ENCODE measurements around the gene MAP7D1. TPM values are rescaled to one million over a fixed set of nuclear protein-coding genes. Genes with fewer than 3 reads are reported as not detected.

The MAP7D1 gene
- total and polyA plus RNA-seq, 2 donors from 2014 or later: 47.5 to 78.7 TPM

DNA sequence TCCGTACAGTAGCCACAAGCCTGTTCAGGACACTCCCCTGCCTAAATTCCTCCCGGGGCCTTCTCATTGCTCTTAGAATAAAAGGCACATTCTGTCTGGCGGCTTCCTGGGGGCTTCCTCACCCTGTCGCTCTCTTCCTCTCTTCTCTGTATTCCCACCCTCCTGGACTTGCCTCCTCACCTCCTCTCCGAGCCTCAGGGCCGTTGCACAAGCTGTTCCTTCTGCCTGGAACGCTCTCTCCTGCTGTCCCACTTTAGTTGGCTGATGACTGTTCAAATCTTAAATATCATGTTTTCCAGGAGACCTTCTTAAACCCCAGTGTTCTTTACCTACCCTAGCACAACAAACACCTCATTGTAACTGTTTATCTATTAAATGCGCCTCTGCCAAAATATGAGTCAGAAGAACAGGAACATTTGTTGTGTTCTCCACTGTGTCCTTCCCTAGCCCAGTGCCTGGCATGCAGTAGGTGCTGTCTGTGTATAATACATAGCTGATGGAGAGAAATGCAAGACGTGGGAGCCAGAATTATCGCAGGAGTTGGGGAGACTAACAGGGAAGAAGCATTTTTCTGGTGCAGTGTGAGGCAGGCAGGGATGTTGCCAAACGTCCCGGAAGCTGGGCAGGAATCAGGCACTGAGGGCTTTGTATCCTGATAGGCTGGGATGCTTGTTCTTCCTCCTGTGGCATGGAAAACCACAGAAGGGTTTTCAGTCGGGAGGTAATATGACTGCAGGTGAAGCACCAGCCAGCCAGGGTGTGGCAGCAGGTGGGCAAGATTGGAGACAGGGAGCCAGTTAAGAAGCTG lies 44.2 kb downstream of the MAP7D1 start:
- no peaks in the 10 kb centered on the region for H3K36me3 ChIP-seq (ENCODE audit: control insufficient read depth in 2 of 3, insufficient read depth in 3 of 3, low read length in 3 of 3)
- no peak overlapping the region for H3K9ac ChIP-seq (ENCODE audit: low read length in 3 of 3)
- DNase-seq: no peak
- H3K9me3 ChIP-seq (ENCODE audit: control insufficient read depth in 2 of 3, insufficient read depth in 1 of 3, low read length in 3 of 3): no peaks in the 10 kb centered on the region
- no peak for FAIRE-seq
- intact Hi-C loops (cut with DNase I): no loop called here
- H3K4me1 ChIP-seq (ENCODE audit: control insufficient read depth in 2 of 3, insufficient read depth in 2 of 3, low read depth in 1 of 3, low read length in 3 of 3): peaks cover 0 to 6% (median 0%) of the 10 kb centered on the region in 3 donors
- TF ChIP-seq, protein P1, sequence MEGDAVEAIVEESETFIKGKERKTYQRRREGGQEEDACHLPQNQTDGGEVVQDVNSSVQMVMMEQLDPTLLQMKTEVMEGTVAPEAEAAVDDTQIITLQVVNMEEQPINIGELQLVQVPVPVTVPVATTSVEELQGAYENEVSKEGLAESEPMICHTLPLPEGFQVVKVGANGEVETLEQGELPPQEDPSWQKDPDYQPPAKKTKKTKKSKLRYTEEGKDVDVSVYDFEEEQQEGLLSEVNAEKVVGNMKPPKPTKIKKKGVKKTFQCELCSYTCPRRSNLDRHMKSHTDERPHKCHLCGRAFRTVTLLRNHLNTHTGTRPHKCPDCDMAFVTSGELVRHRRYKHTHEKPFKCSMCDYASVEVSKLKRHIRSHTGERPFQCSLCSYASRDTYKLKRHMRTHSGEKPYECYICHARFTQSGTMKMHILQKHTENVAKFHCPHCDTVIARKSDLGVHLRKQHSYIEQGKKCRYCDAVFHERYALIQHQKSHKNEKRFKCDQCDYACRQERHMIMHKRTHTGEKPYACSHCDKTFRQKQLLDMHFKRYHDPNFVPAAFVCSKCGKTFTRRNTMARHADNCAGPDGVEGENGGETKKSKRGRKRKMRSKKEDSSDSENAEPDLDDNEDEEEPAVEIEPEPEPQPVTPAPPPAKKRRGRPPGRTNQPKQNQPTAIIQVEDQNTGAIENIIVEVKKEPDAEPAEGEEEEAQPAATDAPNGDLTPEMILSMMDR (IDR thresholded peaks at IDR 0.05; ENCODE audit: borderline replicate concordance, extremely low read depth, insufficient read depth): no peak
- H3K27ac ChIP-seq (ENCODE audit: low read depth in 2 of 2, low read length in 2 of 2): no peak overlapping the region
- H3K4me3 ChIP-seq (ENCODE audit: low read length in 3 of 3): no peak overlapping the region
- H3K27me3 ChIP-seq (ENCODE audit: control insufficient read depth, insufficient read depth, low read length): no peaks in the 10 kb centered on the region

DNA sequence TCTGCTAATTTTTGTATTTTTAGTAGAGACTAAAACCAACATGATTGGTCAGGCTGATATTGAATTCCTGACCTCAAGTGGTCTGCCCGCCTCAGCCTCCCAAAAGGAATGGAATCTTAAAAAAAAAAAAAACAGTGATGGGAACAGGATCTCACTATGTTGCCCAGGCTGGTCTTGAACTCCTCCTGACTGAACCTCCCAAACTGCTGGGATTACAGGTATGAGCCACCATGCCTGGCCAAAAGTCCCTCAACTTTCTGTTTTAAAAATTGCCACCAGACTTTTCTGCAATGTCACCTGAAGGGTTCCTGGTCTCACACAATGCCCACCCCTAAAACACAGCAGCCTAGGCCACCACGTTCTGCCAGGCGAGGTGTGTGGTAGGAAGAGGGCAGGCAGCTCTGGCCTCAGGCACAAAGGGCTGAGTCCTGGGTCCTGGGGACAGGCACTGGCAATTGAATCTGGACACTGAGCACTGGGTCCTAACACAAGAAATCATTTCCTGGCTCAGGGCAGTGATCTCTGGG lies 47.1 kb downstream of the MAP7D1 start:
- DNase-seq: no peak
- Histone ChIP-seq H3K27me3 (ENCODE audit: control insufficient read depth, insufficient read depth, low read length) (no peaks in the 10 kb centered on the region), H3K4me1 (ENCODE audit: control insufficient read depth in 2 of 3, insufficient read depth in 2 of 3, low read depth in 1 of 3, low read length in 3 of 3) (peaks cover 0 to 6% (median 0%) of the 10 kb centered on the region in 3 donors), H3K4me3 (ENCODE audit: low read length in 3 of 3) (no peak overlapping the region), H3K9ac (ENCODE audit: low read length in 3 of 3) (peak overlapping the region in 1 of 3 donors; percentile 12), H3K9me3 (ENCODE audit: control insufficient read depth in 2 of 3, insufficient read depth in 1 of 3, low read length in 3 of 3) (no peaks in the 10 kb centered on the region), H3K36me3 (ENCODE audit: control insufficient read depth in 2 of 3, insufficient read depth in 3 of 3, low read length in 3 of 3) (no peaks in the 10 kb centered on the region), H3K27ac (ENCODE audit: low read depth in 2 of 2, low read length in 2 of 2) (no peak overlapping the region)
- TF ChIP-seq, protein P1 (IDR thresholded peaks at IDR 0.05; ENCODE audit: borderline replicate concordance, extremely low read depth, insufficient read depth): no peak
- FAIRE-seq: no peak
- intact Hi-C loops (cut with DNase I): no loop called here

DNA sequence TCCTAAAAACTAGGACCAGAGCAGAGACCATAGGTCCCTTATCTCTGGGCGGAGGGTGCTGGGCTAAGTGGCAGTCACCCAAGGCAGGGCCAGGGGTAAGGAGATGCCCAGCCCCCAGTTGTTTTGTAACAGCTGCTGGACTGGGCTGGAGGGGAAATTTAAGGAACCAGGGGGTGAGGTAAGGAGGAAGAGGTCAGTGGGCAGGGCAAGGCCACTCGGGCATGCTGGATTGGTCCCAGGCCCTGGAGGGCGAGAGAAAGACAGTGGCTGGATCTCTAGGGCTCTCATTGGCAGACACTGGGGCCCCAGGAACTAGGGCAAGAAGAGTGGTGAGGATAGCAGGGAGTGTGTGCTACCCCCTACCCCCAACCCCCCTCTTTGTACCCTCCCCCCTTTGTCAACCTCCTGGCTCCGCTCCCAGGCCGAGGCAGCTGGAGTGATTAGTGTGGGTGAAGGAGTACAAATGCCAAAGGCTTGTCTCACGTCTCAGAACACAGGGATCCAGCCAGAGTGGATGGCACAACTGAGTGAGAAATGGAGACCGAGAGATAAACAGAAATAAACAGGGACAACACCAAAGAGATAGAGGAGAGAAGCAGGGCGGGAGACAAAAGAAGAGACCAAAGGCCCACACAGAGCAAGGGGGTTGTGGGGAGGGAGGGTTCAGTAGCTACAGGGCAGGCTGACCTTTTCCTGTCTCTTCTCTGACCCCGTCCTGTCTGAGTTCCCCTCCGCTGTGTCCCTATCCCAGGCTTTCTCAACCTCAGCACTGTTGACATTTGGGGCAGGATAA lies 47.8 kb downstream of the MAP7D1 start:
- Histone ChIP-seq H3K4me3 (ENCODE audit: low read length in 3 of 3) (no peak overlapping the region), H3K9me3 (ENCODE audit: control insufficient read depth in 2 of 3, insufficient read depth in 1 of 3, low read length in 3 of 3) (no peaks in the 10 kb centered on the region), H3K9ac (ENCODE audit: low read length in 3 of 3) (peak overlapping the region in 1 of 3 donors; percentile 12), H3K36me3 (ENCODE audit: control insufficient read depth in 2 of 3, insufficient read depth in 3 of 3, low read length in 3 of 3) (no peaks in the 10 kb centered on the region), H3K27ac (ENCODE audit: low read depth in 2 of 2, low read length in 2 of 2) (peak overlapping the region in 1 of 2 donors; percentile 41), H3K27me3 (ENCODE audit: control insufficient read depth, insufficient read depth, low read length) (no peaks in the 10 kb centered on the region), H3K4me1 (ENCODE audit: control insufficient read depth in 2 of 3, insufficient read depth in 2 of 3, low read depth in 1 of 3, low read length in 3 of 3) (peaks cover 0 to 6% (median 0%) of the 10 kb centered on the region in 3 donors)
- DNase-seq (peak in 1 of 5 donors; percentile 80), FAIRE-seq (no peak)
- intact Hi-C loops (cut with DNase I): no loop called here
- TF ChIP-seq, protein P1 (IDR thresholded peaks at IDR 0.05; ENCODE audit: borderline replicate concordance, extremely low read depth, insufficient read depth): no peak
